A172 (cell line): ENCODE data around the gene SELENBP1. TPM values are rescaled to one million over a fixed set of nuclear protein-coding genes. Genes with fewer than 3 reads are reported as not detected.
"Not testable (repeated sequence)": the region's sequence is repeated elsewhere in the genome, so short reads cannot be mapped to it uniquely, and the experiment has no call there.

Source experiments
- DNase-seq: peaks from one replicate; pipeline ENCODE4 v3.0.0-alpha.2; 2015; ENCODE audit warnings: low spot score
- total RNA-seq: library from RNA; depleted of rRNA; stranded (reverse); fragments of >200 nt; shearing (Covaris generic); gene quantifications from 2 replicates; pipeline ENCODE4 v1.2.3, GENCODE V29; 2014

The SELENBP1 gene
- total RNA-seq, 1 experiment from 2014 or later, result 0.22 TPM

DNA sequence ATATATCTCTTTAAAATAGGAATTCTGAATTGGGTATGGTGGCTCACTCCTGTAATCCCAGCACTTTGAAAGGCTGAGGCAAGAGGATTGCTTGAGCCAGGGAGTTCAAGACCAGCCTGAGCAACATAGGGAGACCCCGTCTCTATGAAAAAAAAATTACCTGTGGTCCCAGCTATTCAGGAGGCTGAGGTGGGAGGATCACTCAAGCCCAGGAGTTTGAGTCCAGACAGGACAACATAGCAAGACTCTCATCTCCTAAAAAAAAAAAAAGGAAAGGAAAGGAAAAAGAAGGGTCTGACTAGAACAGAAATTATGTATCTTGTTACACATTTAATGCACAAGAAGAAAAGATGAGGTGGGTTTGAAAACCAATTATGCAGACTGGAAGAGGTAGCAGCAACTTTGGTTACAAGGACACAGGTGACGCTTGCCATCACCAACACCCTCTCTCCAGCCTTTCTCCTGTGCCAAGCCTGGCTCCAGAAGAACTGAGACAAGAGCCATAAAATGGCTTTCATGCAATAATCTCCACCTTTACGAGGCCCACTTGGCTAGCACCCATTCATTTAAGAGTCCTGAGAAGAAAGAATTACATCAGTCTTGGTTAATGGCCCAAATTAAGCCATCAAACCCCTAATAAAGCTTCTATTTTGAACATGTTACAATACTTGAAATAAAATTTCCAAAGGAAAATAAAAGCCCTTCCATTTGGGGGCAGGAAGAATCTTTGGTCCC is 4.8 kb upstream of the SELENBP1 start:
- DNase-seq, result no peak

DNA sequence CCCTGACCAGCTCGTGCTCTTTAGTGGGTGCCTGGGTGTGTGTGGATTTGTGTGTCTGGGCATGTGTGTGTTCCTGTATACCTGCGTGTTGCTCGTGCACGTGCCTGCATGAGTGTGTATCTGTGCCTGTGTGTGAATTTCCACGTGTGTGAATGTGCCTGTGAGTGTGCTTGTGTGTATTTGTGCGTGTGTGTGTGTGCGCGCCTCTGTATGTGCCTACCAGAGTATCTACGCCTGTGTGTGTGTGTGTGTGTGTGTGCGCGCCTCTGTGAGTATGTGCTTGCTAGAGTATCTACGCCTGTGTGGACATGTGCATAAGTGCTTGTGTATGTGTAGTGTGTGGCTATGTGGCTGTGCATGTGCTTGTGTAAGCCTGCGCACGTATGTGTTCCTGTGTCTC is 691 bp upstream of the SELENBP1 start:
- no peak for DNase-seq

DNA sequence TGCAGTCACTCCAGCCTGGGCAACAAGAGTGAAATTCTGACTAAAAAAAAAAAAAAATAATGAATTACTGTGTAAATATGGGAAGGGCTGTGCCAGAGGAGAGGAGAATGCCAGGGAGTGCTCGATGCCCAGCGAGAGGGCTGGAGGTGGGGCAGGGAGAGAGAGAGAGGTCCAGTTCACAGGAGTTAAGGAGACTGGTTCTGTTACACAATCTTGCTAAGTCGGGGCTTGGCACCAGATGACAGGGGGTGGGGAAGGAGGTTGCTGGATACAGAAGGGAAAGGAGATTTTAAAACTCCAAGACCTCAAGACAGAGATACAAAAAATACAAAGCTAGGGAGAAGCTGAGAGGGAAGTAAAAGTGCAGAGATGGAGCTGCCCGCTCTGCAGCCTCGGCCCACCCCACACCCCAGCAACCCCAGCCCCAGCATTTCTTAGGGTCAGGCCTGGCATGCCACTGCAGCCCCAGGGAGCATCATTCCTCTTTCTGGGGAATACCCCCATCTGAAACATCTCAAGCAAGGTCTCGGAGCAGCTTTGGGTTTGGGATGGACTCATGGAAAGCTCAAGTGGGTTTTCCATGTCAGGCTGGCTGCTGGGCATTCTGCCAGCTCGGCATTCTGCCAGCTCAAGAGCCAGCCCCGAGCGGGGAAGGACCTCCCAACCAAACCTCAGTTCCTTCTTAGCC is 991 bp downstream of the SELENBP1 start:
- DNase-seq, result no peak

DNA sequence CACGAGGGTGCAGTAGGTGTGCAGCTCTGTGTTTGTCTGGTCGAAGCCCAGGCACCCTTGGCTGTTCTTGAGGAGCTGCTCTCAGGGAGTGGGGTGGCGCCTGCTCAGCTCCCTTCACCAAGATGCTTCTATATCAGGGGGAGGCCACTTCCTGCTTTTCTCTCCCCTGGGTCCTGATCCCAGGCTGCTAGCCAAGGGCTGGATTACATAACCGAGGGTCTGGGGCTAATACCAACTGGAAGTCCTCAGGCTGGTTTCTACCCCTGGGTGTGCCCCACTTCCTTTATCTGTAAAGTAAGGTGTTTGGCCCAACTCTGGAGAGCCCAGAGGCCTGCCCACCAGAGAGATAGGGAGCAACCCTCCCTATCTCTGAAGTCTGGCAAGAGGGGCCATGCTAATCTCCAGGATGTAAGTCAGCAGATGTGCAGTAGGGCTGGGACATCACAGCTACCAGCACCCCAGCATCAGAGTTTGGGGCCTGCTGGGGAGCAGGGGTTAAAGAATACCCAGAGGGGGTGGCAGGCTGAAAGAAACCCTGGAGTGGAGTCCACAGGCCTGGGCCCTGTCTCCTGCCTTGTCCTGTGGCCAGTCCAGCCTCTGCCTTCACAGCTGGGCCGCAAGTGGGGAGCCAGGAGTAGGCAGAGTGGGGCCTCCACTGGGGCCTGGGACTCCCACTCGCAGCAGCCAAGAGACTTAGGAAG is 2.1 kb downstream of the SELENBP1 start:
- DNase-seq, result no peak

DNA sequence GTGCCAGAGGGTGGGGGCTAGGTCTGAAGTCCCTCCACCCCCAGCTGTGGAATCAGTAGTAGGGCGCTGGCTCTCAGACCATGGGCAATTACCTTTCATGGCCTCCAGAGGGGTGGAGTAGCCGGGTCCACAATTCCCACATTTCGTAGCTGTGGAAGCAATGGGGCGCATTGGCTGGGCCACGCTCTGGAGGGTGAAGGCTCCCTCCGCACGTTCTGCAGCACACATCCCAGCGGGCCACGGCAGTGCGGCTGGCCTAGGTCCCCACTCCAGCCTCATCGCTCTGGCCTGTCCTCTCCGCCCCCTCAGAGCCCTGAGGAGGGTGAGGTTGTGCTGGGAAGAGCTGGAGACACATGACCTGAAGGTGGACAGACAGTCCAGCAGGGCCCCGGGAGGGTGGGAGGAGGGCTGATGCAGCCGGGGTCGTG is 2.9 kb downstream of the SELENBP1 start:
- no peak for DNase-seq

DNA sequence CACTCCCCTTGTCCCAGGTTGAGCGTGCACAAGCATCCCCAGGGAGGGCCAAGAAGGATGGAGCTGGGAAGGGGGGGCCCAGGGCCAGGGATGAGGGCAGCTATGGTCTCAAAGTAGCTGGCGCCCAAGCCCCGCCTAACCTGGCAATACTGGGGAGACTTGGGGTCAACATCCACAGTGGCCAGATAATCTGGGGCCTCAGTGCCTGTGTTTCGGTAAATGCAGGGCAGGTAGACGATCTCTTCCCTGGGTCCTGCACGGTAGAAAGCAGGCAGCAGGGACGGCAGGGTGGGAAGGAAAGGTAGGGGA is 3.2 kb downstream of the SELENBP1 start:
- no peak for DNase-seq

DNA sequence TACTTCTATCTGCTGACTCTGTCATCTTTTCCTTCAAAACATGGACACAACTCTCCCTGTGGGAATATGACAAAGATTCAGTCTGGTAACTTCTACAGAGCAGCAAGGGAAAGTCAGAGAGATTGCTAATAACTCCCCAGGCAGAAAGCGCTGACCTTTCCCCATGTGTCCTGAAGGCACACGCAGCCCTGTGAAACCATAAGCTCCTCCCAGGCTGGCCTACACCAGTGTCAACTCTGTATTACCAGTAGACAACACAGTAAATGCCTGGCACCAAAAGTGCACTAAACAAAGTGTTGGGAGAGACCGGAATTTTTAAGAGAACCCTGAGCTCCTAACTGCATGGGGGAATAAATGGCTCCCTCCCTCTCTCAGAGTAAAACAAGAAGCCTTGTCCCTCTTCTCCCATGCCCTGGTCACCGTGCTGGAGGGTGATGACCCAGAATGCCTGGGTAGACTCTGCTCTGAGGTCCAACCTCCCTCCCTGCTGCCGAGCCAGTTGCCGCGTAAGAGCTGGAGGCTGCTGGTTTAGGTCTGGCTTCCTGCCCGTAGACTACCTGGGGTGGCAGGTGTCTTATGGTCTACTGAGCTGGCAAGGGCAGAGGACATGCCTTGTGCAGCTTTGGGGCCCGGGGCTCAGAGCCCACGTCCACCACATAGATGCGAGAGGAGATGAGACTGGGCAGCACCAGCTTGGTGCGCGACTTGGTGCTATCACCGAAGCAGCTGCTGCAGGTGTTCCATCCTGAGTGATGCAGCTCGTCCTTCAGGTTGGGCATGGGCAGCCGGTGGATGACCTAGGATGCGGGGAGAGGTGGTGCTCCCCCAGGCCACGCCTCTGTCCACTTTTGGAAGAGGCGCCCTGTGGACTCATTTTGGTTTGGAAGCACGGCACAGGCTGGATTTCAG is 3.9 kb downstream of the SELENBP1 start:
- no peak for DNase-seq

DNA sequence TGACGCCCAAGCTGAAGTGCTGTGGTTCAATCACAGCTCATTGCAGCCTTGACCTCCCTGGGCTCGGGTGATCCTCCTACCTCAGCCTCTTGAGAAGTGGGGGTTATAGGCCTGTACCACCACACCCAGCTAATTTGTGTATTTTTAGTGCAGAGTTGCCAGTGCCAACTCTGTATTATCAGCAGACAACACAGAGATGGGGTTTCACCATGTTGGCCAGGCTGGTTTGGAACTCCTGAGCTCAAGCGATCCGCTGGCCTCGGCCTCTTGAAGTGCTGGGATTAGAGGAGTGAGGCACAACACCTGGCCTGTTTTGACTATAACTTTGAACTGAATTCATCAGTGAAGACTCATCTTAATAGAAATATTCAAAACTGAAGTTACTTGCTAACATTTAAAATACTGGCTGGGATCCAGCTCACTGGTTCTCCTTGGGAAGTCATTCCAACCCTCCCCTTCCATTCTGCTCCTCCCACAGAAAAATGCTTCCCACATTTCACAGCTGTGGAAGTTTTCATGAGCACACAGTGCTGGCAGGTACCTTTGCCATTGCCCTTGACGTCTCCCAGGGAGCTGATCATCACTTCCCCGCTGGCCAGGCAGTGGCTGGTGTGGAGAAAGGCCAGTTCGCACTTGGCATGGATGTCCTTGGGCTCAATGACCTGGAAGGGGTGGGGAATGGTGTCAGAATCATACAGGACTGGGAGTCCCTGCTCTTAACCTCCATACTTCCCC is 4.7 kb downstream of the SELENBP1 start:
- DNase-seq, result no peak

DNA sequence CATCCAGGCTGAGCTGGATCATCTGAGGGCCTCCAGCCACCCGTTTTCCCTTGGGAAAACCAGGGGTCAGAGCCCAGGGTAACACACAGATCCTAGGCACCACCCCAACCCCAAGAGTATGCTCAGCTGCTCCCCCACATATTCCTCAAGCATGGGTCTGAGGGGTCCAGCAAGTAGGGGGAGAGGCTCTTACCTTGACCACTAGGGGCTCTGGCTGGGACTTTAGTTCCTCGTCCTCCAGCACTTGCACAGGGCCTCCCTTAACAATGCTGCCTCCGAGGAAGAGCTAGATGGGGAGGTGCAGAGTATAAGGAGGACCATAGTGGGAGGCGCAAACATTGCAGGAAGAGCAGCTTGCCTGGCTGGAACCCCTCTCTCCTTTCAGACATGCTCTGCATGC is 7.5 kb downstream of the SELENBP1 start:
- DNase-seq, result no peak

DNA sequence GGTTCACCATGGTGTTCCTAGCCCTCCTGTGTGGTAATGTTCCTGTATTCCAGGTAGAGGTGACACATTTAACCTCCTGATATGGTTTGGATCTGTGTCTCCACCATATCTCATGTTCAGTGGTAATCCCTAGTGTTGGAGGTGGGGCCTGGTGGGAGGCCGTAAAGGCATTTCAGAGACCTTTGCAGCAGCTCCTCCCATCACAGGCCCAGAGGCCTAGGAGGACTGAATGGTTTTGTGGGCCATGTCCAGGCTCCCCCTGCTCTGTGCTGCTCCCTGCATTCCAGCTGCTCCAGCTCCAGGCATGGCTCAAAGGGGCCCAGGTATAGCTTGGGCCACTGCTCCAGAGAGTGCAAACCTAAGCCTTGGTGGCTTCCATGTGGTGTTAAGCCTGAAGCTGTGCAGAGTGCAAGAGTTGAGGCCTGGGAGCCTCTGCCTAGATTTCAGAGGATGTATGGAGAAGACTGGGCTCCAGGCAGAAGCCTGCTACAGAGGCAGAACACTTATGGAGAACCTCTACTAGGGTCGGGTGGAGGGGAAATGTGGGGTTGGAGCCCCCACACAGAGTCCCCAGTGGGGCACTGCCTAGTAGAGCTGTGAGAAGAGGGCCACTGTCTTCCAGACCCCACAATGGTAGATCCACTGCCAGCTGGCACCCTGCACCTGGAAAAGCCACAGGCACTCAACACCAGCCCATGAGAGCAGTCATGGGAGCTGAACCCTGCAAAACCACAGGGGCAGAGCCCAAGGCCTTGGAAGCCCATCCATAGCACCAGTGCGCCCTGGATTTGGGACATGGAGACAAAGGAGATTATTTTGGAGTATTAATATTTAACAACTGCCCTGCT is 10.0 kb downstream of the SELENBP1 start:
- DNase-seq, result no peak

DNA sequence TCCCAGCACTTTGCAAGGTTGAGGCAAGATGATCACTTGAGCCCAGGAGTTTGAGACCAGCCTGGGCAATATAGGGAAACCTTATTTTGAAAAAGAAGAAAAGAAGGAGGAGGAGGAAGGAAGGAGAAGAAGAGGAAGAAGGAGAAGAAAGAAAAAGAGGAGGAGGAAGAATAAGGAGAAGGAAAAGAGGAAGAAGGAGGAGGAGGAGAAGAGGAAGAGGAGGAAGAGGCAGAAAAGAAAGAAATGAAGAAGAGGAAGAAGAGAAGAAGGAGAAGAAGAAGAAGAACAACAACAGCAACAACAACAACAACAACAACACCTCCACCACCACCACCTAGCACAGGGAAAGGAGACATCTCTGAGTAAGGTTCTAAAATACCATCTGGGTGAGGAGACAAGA is 10.6 kb downstream of the SELENBP1 start:
- no peak for DNase-seq

DNA sequence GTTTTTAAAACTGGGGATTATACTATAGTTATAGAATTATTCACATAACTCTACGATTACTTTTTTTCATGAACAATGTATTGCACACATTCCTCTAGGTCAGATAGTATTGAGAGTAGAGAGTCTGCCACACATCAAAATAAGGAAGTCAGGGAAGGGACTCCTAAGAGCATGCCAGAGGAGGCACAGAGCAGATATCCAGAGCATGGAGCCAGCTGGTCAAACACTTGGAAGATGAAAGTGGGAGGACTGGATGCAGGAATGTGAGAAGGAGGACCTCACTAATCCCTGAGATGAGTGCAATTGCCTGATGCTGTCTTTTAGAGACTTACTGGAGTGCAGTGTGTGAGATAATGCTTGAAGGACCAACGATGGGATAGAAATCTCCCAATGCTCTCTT is 15.8 kb downstream of the SELENBP1 start:
- no peak for DNase-seq

DNA sequence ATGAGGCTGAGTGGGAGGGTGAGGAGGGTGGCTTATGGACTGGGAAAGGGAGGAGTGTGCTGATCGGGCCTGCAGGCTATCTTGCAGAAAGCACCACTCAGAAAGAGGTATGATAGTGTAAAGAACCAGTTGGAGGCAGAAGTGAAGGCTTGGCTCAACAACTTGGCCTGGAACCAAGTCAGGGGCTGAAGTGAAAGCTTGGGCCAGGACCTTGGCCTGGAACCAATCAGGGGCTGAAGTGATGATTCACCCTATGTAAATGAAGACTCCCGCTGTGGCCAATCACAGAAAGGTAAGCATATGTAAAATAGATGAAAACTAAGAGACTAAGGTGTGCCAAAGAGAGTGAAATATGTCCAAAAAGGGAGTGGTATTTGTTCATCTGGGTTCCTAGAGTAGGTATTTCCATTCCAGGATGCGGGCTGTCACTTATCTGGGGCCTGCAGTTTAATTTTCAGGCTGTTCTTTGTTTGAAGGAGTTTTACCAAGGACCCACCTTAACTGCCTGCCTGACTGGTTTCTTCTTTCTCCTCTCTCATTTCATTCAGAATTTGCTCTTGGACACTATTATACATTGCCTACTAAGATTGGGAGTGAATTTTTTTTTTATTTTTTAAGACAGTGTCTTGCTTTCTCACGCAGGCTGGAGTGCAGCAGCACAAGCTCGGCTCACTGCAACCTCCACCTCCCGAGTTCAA is 20.3 kb downstream of the SELENBP1 start:
- peak; percentile 39 for DNase-seq

DNA sequence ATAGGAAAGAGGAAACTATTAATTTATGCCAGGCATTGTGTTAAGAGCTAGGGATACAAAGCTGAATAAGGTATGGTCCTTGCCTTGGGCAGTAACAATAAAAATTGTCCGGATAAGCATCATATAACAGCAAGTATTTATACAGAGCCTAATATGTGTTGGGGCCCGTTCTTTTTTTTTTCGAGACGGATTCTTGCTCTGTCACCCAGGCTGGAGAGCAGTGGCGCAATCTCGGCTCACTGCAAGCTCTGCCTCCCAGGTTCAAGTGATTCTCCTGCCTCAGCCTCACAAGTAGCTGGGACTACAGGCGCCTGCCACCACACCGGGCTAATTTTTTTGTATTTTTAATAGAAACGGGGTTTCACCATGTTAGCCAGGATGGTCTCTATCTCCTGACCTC is 22.2 kb downstream of the SELENBP1 start:
- DNase-seq, result not testable (repeated sequence)

DNA sequence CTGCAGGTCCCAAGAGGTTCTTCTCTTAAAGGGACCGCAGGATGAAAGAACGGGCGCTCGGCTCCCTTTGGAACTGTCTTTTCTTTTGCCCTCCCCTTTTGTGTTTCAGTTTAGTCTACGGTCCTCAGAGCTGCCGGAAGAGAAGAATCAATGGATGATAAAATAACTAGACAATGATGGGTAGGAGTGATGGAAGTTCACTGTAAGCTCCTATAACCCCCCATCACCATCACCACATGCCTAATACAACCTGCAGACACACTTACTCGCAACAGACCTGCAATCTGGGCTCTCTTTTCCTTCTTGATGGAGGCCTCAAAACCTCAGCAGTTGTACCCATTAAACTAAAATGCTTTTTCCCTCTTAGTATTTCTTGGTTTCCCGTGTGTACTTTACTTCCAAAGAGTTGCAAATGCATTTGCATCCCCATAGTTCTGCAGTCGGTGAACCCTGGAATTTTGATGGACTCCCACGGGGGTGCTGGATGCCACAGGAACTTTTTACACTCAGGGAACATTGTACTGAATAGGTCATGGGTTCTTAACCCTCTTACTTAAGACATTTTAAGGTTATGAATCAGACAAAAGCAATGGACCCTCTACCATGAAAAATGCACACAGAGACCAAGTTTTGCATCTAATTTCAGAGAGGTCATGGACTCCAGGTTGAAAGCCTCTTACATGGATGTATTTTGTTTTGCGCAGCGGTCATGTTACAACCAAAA is 24.8 kb downstream of the SELENBP1 start:
- DNase-seq, result no peak

DNA sequence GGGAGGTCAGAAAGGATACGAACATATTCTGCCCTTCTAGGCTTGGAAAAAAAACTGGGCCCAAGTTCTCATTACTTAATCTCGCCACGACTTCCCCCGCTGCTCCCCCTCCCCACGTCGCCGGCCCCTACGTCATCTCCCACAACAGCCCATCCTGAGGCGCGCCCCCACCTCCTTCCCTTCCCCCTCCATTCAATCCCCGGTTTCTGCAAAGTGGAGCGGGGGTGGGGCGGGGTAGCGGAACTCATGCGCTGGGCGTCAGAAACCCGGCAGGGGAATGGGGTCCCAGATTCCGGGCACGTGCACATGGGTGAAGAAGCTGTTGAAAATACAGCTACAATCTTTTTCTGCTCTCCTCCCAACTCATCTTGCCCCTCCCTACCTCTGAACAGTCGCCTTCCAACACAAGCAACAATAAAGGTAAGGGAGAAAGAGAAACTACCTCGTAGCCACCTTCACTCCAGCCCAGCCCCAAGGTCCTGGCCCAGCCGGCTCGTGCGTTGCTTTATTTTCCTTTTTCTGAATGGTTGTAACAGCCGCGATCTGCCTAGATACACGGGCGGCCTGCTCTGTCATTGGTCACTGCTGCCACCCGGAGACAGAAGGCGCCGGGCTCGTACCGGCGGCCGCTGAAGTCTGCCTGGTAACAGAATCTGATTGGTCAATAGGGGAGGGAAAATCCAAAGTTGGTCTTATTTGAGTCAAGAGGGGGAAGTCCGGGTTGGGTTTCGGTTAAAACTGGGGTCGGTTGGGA is 25.6 kb downstream of the SELENBP1 start, which contains the start of gene RFX5:
Gene RFX5, minus strand, starts transcription at position 484 of the 754 bp plus-strand sequence. CDS start 932 bp downstream, outside the sequence.
- peak; percentile 99 for DNase-seq

DNA sequence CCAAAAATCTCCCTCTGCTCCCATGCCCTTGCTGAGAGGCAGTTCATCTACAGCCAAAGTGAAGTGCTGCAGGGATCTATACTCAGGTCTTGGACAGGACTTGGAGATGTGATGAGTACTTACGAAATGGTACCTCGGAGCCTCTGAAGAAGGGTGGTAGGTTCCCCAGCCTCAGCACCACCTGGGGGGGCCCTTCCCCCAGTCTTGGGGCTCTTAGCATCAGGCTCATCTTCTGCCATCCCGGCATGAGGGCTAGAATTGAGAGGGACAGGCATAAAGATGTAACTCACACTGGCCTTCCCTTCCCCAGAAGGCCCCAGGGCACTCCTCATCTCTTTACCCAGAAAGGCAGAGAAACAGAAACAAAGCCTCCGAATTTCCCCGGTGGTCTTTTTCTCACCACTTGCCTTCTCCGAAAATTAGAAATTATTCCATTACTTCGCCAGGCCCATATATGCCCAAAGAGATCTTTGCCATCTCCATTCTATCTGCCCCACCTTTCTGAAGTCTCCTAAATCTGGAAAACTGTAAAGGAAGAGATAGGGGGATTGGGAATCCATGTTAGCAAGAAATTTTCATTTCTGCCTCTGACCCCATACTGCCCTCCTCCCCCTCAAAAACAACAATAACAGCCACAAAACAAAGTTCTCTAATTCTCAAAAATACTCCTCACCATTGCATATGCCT is 26.3 kb downstream of the SELENBP1 start:
- DNase-seq, result no peak

DNA sequence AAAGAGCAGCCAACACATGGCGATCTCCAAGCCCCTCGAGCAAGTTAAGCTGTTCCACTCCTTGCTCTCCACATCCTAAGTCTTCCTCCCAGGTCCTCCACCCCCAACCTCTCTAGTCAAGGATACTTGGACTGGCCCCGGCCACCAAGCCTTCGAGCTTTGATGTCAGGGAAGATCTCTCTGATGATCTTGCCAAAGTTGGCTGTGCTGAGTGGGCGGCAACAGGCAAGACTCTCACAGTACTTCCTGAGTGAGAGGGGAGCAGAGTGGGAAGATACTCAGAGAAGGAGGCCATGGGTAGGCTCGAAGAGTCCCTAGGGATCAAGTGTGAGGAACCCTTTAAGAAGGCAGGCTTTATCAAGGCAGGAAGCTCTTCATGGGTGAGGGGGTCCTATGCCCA is 28.2 kb downstream of the SELENBP1 start:
- no peak for DNase-seq
